Measurements from ENCODE around the gene ZNG1C. TPM values are rescaled to one million over a fixed set of nuclear protein-coding genes. Genes with fewer than 3 reads are reported as not detected.
"Not testable (repeated sequence)": the region's sequence is repeated elsewhere in the genome, so short reads cannot be mapped to it uniquely, and the experiment has no call there.

Gene ZNG1C
- total RNA-seq (10 to 100 TPM in 3 of 5 donors, 1 to 10 TPM in 2; 4.1 to 49.6 (median 13.0) TPM), polyA plus RNA-seq (1 to 10 TPM; 6.3 to 9.1 (median 6.4) TPM)
- long read RNA-seq, donor 1, partial matches to known transcripts, result 0 of 2 reads
- long read RNA-seq, donor 1, other reads (novel, unspliced or antisense), result 0 of 2 reads
- long read RNA-seq, donor 2, partial matches to known transcripts, result 0 of 4 reads
- long read RNA-seq, donor 2, other reads (novel, unspliced or antisense), result 0 of 4 reads
- long read RNA-seq, donor 3, partial matches to known transcripts, result 0 of 2 reads
- long read RNA-seq, donor 3, other reads (novel, unspliced or antisense), result 0 of 2 reads
- long read RNA-seq, donor 4, result 0 reads
- long read RNA-seq, donor 5, partial matches to known transcripts, result 0 of 3 reads
- long read RNA-seq, donor 5, other reads (novel, unspliced or antisense), result 0 of 3 reads
- long read RNA-seq, donor 6, transcript CBWD3-206 (3 exons, 1,736 nt), result major isoform, 9 of 9 reads
- long read RNA-seq, donor 6, partial matches to known transcripts, result 0 of 9 reads
- long read RNA-seq, donor 6, other reads (novel, unspliced or antisense), result 0 of 9 reads
- long read RNA-seq, donor 7, transcript CBWD3-206 (3 exons, 1,736 nt), result major isoform, 7 of 13 reads
- long read RNA-seq, donor 7, partial matches to known transcripts, result 5 of 13 reads
- long read RNA-seq, donor 7, other reads (novel, unspliced or antisense), result 0 of 13 reads
- long read RNA-seq, donor 8, transcript CBWD3-206 (3 exons, 1,736 nt), result major isoform, 7 of 7 reads
- long read RNA-seq, donor 8, partial matches to known transcripts, result 0 of 7 reads
- long read RNA-seq, donor 8, other reads (novel, unspliced or antisense), result 0 of 7 reads
- long read RNA-seq, donor 9, partial matches to known transcripts, result 5 of 9 reads
- long read RNA-seq, donor 9, other reads (novel, unspliced or antisense), result 0 of 9 reads
- long read RNA-seq, donor 10, transcript CBWD3-206 (3 exons, 1,736 nt), result major isoform, 5 of 5 reads
- long read RNA-seq, donor 10, partial matches to known transcripts, result 0 of 5 reads
- long read RNA-seq, donor 10, other reads (novel, unspliced or antisense), result 0 of 5 reads

GRCh38 chr9:68241683-68242082, at the start of gene ZNG1C:
Gene ZNG1C (plus strand): TSS chr9:68241983. CDS start chr9:68242032, 49 bp downstream.
- intact Hi-C loops (cut with DNase I; ENCODE audit: low total_unique reads); DNase-seq; H3K4me3 ChIP-seq; H3K27ac ChIP-seq; H3K9me3 ChIP-seq; H3K36me3 ChIP-seq; H3K27me3 ChIP-seq; H3K4me1 ChIP-seq: not testable (repeated sequence)
- WGBS, 5 donors, result no CpG with 5 or more reads among the region's 32 CpGs

DNA sequence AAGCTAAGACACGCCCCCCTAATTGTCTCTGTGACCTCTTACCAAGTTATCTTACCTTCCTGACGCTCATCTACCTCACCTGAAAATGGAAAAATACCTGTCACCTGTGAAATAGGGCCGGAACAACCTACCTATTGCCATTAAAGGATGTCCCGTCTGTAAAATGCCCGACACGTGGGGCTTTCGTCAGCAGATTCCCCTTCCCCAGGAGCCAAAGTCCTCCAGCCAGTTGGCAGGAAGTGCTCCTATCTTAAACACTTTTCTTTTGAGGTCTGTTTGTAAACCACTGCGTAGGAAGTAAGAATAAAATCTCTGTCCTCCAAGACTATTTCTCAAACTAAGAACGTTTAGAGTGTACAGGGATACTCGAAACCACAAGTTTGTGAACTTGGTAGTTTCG, 654 bp downstream of the ZNG1C start:
- H3K4me3 ChIP-seq; H3K27ac ChIP-seq; DNase-seq; intact Hi-C loops (cut with DNase I; ENCODE audit: low total_unique reads); H3K9me3 ChIP-seq; H3K27me3 ChIP-seq; H3K4me1 ChIP-seq; H3K36me3 ChIP-seq: not testable (repeated sequence)
- no CpG with 5 or more reads among the region's 11 CpGs for WGBS, 5 donors

- H3K27me3 ChIP-seq; H3K4me3 ChIP-seq; H3K27ac ChIP-seq; DNase-seq; H3K9me3 ChIP-seq; intact Hi-C loops (cut with DNase I; ENCODE audit: low total_unique reads); H3K4me1 ChIP-seq; H3K36me3 ChIP-seq: not testable (repeated sequence)
- WGBS, 5 donors, result 92 to 100% (median 96%) methylated on average over 7 to 14 of the region's 16 CpGs
Measured at GRCh38 chr9:68281041-68281440, 39.3 kb downstream of the ZNG1C start.

DNA sequence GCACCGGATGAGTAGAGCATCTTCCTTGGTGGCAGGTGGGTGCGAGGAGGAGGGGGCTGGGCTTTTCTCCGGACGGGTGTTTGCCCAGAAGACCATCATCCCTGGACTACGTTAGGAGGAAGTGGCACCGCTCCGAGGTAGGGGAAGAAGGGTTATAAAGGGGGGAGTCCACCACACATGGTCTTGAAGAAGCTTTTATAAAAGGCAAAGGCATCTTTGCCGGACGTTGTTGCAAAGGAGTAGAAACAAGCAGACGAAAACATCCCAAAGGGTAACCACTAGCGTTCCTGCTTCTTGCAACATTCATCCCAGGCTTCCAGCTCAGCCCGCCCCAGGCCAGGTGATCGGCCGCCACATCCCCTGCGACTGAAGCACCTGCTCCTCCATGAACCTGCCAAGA, 60.8 kb downstream of the ZNG1C start, which contains the start of gene FOXD4L3:
Gene FOXD4L3 (plus strand): TSS at position 301 of the 400 bp plus-strand sequence. CDS start 85 bp downstream, at position 386.
- DNase-seq; H3K36me3 ChIP-seq; intact Hi-C loops (cut with DNase I; ENCODE audit: low total_unique reads); H3K4me3 ChIP-seq; H3K9me3 ChIP-seq; H3K27ac ChIP-seq; H3K4me1 ChIP-seq: not testable (repeated sequence)
- H3K27me3 ChIP-seq, result peaks cover 0 to 13% (median under 1%) of the 10 kb centered on the region in 3 donors
- WGBS, 5 donors, result 6 to 17% methylated on average over 3 to 4 of the region's 15 CpGs; no CpG with 5 or more reads in 3 of the 5 donors

DNA sequence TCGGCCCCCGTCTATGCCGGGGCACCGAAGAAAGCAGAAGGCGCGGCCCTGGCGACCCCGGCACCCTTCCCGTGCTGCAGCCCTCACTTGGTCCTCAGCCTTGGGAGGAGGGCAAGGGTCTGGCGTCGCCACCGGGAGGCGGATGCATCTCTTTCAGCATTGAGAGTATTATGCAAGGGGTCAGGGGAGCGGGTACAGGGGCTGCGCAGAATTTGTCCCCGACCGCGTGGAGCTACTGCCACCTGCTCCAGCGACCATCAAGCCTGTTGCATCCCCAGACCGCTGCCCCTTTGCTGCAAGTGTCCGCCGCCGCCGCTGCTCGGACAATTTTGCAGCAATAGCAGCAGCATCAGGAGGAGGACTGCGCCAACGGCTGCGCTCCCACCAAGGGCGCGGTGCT, 62.0 kb downstream of the ZNG1C start:
- WGBS, 5 donors, result 2 to 10% methylated on average over 6 to 7 of the region's 30 CpGs; no CpG with 5 or more reads in 3 of the 5 donors
- H3K36me3 ChIP-seq; H3K27ac ChIP-seq; H3K4me1 ChIP-seq; H3K9me3 ChIP-seq; DNase-seq; H3K4me3 ChIP-seq; intact Hi-C loops (cut with DNase I; ENCODE audit: low total_unique reads): not testable (repeated sequence)
- H3K27me3 ChIP-seq, result peaks cover 0 to 16% (median 3%) of the 10 kb centered on the region in 3 donors

GRCh38 chr9:68304212-68304611, 62.4 kb downstream of the ZNG1C start:
- H3K4me1 ChIP-seq; H3K4me3 ChIP-seq; H3K9me3 ChIP-seq; DNase-seq; H3K27ac ChIP-seq; intact Hi-C loops (cut with DNase I; ENCODE audit: low total_unique reads); H3K36me3 ChIP-seq: not testable (repeated sequence)
- H3K27me3 ChIP-seq, result peaks cover 0 to 16% (median 3%) of the 10 kb centered on the region in 3 donors
- 1 to 17% (median 13%) methylated on average over 6 to 7 of the region's 21 CpGs; no CpG with 5 or more reads in 2 of the 5 donors for WGBS, 5 donors

DNA sequence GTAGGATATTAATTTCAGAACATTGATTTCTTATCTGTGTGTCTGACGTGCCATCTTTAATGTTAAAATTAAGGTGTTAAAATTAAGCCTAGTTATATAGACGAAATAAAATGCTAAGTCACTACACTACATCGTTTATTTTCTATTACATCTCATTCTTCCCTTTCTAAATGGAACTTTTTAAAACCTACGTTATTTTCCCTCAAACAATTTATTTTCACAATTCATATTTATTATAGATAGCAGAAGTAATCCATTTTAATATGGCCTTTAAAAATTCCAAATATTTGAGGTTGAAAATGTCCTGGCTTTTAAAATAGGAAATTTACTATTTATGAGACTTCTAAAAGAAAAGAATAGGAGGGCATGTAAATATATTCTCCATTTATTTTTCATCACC, 63.0 kb downstream of the ZNG1C start:
- 12 to 35% (median 20%) methylated on average over 2 to 3 of the region's 4 CpGs for WGBS, 5 donors
- H3K27ac ChIP-seq; H3K36me3 ChIP-seq; intact Hi-C loops (cut with DNase I; ENCODE audit: low total_unique reads); H3K4me1 ChIP-seq; H3K4me3 ChIP-seq; DNase-seq; H3K9me3 ChIP-seq: not testable (repeated sequence)
- H3K27me3 ChIP-seq, result peaks cover 0 to 16% (median 3%) of the 10 kb centered on the region in 3 donors

- H3K36me3 ChIP-seq; H3K4me3 ChIP-seq; H3K9me3 ChIP-seq; H3K27ac ChIP-seq; DNase-seq; H3K4me1 ChIP-seq; intact Hi-C loops (cut with DNase I; ENCODE audit: low total_unique reads): not testable (repeated sequence)
- peaks cover 0 to 16% (median 3%) of the 10 kb centered on the region in 3 donors for H3K27me3 ChIP-seq
- 26 to 34% (median 32%) methylated on average over 7 to 11 of the region's 21 CpGs for WGBS, 5 donors
Measured at GRCh38 chr9:68305680-68306285, 64.0 kb downstream of the ZNG1C start.

DNA sequence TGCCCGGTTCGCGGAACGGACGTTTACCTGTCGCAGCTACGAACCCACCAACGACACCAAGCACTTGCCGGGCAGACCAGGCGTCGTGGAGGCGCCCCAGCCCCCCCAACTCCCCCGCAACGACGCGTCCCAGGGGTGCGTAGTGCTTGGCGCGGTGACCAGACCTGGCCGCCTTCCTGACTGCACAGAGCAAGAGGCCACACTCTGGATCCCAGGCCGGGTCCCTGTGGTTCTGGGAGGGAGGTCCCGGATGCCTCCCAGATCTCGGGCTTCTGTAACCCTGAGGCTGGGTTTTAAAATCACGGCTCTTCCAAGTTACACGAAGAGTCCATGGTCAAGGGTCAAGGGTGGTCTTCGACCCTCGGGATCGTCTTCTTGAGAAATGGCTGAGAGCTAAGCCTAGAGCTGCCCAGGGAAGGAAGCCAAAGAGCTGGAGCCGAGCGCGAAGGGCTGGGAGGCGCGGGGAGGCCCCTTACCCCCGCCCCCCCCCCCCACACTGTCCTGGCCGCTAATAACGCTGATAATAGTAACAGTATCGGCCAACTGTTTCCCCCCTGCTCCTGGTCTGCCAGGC, 64.7 kb downstream of the ZNG1C start:
- intact Hi-C loops (cut with DNase I; ENCODE audit: low total_unique reads); H3K27ac ChIP-seq; DNase-seq; H3K9me3 ChIP-seq; H3K4me1 ChIP-seq; H3K4me3 ChIP-seq; H3K36me3 ChIP-seq: not testable (repeated sequence)
- H3K27me3 ChIP-seq, result peaks cover 0 to 16% (median 3%) of the 10 kb centered on the region in 3 donors
- WGBS, 5 donors, result 11 to 40% (median 13%) methylated on average over 4 to 27 of the region's 37 CpGs

- H3K27me3 ChIP-seq, result peaks cover 0 to 16% (median 3%) of the 10 kb centered on the region in 3 donors
- intact Hi-C loops (cut with DNase I; ENCODE audit: low total_unique reads); H3K4me1 ChIP-seq; DNase-seq; H3K9me3 ChIP-seq; H3K27ac ChIP-seq; H3K36me3 ChIP-seq; H3K4me3 ChIP-seq: not testable (repeated sequence)
- 28 to 41% (median 33%) methylated on average over 13 to 18 of the region's 35 CpGs; no CpG with 5 or more reads in 1 of the 5 donors for WGBS, 5 donors
Measured at GRCh38 chr9:68307127-68307526, 65.3 kb downstream of the ZNG1C start.

Measured in stomach (tissue), 19 donors.